Activated T-cell treated with anti-CD3 and anti-CD28 coated beads for 24 hours (primary cell): ENCODE results near the gene RHOT2.

Source experiments
- DNase-seq: peaks from one replicate; pipeline ENCODE4 v3.0.0-alpha.2; 2020; ENCODE audit warnings: low read depth

Gene RHOT2

DNA sequence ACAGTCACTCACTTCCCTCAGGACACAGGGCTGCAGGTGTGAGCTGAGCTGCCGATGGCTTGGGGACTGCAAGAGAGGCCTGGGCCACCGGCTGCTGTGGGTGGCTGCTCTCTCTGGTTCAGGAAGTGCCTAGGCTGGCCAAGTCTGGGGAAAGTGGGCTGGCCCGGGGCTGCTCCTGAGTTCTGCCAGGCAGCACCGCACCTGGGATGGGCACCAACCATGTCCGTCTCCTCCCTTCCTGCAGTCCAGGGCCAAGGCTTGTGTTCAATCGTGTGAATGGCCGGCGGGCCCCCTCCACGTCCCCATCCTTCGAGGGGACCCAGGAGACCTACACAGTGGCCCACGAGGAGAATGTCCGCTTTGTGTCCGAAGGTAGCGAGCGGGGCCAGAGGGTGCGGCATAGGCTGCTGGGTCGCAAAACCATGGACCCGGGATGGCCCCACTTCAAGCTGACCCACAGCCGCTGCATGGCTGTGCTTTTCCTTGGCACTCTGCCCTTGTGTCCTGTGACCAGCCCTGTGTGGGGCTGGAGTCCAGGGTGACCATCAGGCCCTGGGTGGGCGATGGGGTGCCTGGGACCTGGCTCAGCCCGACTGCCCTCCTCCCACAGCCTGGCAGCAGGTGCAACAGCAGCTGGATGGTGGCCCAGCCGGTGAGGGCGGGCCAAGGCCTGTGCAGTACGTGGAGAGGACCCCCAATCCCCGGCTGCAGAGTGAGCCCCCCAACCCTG lies 20.6 kb upstream of the RHOT2 start:
- no peak for DNase-seq

DNA sequence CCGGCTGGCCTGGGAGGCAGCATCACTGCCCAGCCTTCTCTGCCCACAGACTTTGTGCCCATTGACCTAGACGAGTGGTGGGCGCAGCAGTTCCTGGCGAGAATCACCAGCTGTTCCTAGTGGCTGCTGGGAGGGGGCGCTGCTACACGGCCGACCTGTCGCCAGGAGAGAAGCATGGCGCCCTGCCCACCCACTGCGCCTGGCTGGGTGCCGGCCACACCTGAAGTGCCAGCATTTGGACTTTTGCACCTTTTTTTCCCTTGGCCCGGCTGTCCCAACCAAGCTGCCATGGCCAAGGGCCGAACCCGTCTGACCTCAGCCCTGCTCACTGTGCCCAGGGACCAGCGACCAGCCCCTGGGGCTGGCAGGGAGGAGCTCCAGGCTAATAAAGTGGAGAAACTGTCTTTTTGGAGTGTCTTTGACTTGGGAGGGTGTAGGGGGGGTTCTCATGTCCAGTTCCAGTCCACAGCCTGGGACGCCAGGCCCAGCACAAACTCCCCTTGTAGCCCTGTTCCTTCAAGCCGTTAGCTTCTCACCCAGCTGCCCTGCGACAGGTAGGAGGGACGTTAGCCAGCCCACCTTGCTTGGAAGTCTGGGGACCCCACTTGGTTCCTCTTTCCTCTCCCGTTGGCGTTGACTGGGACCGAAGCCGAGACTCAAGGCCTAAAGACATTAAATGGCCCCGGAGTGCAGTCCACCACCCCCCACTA lies 19.7 kb upstream of the RHOT2 start:
- DNase-seq = no peak

DNA sequence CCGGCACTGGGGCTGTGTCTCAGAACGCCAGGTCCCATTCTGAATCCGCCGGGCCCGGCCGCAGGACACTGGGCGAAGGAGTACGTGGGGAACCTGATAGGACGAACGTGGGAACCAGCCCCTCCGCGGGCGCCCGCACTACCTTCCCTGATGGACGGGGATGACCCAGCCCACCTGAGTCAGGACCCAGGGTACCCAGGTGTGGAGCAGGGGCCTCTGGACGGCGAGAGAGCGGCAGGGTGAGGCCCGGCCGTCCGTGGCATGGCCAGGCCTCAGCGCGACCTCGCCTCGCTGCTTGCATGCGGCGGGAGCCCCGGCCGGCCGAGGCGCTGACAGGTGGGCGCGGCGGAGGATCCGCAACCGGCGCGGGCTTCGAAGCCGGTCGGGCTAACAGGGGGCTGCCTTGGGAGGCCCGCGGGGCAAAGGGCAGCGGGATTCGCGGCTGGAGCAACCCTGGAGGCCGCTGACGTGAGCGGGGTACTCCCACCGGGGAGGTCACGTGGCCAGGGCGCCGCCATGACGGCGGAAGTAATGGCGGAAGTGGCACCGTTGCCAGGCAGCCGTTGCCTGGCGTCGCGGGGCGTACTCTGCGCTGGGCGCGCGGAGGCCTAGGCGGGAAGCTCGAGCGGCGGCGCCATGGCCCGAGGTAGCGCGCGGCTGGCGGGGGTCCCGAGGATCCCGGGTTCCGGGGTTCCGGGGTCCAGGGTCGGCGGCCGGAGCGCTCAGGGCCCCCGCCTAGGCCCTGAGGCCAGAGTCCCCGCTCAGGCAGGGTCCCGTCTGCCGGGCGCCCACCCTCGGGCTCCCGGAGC lies 18.9 kb upstream of the RHOT2 start, which contains the start of gene WDR90:
TSS of gene WDR90 (plus strand) at position 585 of the 809 bp plus-strand sequence. CDS start at position 637, 52 bp downstream.
- DNase-seq = peak; percentile 91

DNA sequence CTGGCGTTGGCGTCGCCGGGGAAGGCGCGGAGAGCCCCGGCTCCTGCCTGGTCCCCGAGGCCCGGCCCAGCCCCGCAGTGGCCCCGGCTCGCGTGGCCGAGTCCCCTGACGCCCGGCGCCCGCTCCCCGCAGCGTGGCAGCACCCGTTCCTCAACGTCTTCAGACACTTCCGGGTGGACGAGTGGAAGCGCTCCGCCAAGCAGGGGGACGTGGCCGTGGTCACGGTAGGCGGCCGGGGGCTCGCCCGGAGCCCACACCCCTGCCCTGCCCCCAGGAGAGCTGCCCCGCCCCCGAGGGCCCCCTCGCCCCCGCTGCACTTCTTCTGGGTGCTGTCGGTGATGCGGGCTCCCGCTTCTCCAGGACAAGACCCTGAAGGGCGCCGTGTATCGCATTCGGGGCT lies 18.3 kb upstream of the RHOT2 start:
- no peak for DNase-seq

DNA sequence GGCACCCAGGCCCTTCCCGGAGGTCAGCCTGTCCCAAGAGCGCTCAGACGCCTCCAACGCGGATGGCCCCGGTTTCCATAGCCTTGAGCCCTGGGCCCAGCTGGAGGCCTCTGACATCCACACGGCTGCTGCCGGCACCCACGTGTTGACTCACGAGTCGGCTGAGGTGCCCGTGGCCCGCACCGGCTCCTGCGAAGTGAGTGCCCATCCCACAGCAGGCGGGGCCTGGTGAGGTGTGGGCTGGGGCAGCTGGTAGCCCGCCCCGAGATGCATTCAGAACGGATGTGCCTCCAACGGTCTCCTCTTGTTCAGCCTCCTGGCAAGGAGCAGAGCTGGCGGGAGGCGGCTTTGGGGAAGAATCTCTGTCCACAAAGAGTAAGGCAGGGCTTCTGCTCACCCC lies 16.1 kb upstream of the RHOT2 start:
- DNase-seq = no peak

DNA sequence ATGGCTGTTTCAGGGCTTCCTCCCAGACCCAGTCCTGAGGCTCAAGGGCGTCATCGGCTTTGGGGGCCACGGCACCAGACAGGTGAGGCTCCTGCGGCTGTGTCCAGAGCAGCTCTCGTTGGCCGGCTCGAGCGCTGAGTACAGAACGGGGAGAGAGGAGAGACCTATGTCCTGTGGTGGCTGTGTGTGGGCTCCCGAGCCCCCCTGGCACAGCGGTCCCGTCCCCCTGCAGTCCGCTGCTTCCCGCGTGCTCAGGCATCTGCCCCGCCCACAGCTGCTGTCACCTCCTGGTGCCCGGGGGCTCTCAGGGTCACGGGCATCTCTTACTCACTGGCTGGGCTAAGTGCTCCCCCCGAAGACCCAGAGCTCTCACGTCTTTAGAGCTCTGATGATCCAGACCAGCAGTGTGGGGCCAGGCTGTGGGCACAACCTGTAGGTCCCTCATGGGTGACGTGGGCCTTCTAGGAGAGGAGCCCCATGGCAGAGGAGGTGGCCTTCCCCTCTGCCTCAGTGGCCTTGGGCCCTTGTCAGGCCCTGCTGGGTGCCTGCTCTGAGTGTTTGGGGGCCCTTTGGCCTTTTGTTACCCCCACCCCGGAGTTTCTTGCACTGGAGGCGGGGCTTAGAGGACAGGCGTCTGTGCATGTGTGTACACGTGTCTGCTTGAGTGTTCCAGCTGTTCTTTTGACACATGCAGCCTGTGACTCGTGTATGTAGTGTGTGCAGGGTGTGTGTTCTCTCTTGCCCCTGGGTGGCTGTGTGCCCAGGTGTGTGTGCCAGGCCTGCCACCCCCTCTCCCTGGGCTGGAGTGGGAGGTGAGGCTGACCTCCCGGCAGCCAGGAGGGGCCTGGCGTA lies 15.3 kb upstream of the RHOT2 start:
- DNase-seq = no peak

DNA sequence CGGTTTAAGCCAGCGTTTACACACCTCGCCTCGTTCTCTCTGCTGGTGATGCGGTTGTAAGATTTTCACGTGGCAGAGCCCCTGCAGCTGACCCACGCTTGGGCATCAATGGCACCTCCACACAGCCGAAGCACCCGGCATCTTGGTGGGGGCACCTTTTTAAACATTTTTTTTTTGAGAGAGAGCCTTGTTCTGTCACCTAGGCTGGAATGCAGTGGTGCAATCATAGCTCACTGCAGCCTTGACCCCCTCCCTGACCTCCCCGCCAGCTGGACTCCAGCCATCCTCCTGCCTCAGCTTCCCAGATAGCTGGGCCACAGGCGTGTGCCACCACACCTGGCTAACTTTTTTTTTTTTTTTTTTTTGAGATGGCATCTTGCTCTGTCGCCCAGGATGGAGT lies 13.9 kb upstream of the RHOT2 start:
- DNase-seq = no peak

DNA sequence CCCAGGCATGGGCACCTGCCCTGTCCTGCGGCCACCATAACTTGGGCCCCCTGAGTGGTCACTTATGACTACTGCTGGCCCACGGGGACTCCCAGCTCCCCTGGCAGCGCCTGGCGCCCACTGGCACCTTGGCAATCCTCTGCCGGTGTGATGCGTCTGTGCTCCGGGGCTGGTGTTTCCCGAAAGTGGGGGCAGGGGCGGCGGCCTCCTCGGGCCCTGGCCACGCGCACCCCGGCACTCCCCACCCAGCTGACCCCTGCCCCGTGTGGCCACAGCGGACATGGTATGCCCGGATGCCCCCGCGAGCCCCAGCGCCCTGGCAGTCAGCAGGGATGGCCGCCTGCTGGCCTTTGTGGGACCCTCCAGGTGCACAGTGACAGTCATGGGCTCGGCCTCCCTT lies 10.4 kb upstream of the RHOT2 start:
- no peak for DNase-seq

DNA sequence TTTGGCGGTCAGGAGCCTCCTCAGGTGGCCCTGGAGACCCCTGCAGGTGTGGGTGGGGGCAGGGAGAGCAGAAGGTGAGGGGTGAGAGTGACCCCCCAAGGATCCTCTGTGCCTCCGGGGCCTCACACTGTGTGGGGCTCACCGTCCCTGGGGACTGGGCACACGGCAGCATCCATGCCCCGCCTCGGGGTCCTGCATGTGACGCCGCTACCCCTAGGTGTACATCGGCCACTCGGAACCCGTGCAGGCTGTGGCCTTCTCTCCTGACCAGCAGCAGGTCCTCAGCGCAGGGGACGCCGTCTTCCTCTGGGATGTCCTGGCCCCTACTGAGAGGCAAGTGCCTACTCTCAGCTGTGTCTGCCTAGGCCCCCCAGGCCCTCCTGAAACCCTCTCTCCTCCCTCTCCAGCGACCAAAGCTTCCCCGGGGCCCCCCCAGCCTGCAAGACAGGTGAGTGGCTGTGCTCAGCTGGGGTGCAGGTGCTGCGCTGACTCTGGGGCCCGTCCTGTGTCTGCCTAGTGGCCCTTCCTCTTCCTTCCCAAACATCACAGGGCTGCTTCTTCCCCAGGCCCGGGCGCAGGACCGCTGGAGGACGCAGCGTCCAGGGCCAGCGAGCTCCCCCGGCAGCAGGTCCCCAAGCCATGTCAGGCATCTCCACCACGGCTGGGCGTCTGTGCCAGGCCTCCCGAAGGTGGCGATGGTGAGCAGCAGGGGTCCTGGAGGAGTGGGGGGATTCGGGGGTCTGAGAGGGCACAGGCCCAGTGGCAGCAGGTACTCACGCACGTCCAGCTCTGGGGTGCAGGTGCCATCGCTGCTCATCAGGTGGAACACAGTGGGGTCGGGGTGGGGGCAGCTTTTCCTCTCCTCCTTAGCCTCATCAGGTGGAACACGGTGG lies 9.0 kb upstream of the RHOT2 start:
- DNase-seq = no peak

DNA sequence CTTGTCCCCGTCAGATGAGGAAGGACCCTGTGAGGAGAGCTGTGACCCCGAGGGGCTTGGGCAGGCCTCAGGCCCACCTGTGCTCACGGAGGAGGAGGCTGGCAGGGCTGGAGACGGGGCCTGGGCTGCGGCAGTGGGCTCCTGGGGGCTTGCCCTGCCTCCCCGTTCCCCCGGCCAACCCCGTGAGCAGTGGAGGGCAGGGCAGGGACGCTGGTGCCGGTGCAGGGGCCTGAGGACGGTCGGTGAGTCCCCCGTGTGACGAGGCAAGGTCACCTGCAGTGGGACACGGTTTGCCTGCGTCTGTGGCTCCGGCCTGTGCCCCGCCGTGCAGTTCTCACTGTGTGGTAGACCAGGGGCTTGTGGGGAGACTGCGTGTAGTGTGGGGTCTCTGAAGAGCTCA lies 8.3 kb upstream of the RHOT2 start:
- no peak for DNase-seq

DNA sequence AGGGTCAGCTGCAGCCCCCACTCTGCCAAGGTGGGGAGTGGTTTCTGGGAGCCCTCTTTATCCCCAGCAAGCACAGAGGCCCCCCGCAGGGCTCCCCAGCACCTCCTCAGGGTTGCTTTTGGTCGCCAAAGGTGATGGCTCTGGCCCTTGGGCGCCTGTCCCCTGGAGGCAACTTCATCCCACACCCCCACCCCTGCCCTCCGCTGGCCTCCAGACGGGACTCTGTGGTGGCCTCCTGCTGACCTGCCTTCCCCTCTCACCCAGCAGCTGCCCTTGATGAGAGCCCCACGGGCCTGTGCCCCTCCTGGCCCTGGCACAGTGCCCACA lies 7.8 kb upstream of the RHOT2 start:
- no peak for DNase-seq

DNA sequence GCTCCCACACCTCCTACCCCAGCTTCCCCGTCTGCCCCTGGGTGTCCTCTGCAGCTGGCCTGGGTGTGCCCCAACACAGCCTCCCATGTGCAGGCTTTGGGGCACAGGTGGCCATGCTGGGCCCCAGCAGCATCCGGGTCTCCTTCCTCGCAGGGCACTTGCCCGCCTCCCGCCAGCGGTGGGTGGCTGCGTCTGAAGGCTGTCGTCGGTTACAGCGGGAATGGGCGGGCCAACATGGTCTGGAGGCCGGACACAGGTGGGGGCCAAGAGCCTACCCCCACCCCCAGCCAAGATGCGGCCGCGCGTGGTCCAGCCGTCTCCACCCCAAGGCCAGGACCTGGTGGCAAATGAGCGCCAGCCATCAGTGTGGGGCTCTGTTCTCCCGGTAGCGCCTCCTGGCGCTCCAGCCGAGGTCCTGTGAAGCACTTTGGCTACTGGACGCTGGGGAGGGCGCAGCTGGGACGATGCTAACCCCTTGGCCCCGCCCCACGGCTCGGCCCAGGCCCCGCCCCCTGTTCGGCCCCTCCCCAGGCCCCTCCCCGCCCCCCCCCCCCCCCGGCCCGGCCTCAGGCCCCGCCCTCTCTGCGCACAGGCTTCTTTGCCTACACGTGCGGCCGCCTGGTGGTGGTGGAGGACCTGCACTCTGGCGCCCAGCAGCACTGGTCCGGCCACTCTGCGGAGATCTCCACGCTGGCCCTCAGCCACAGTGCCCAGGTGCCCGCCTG lies 7.3 kb upstream of the RHOT2 start:
- no peak for DNase-seq

DNA sequence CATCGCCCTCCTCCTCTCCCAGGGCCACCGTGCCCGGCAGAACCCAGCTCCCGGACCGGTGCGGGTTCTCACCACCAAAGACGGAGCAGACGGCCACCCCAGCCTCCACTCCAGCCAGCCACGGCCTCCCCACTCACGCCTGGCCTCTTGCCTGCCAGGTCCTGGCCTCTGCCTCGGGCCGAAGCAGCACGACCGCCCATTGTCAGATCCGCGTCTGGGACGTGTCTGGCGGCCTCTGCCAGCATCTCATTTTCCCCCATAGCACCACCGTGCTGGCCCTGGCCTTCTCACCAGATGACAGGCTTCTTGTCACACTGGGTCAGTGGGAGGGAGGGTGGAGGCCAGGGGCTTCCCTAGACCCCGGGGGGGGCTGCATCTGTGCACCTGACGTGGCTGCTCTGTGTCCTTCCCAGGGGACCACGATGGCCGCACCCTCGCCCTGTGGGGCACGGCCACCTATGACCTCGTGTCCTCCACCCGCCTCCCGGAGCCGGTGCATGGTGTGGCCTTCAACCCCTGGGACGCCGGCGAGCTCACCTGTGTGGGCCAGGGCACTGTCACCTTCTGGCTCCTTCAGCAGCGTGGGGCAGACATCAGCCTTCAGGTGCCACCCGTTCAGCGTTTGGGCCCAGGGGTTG lies 6.6 kb upstream of the RHOT2 start:
- DNase-seq = no peak

DNA sequence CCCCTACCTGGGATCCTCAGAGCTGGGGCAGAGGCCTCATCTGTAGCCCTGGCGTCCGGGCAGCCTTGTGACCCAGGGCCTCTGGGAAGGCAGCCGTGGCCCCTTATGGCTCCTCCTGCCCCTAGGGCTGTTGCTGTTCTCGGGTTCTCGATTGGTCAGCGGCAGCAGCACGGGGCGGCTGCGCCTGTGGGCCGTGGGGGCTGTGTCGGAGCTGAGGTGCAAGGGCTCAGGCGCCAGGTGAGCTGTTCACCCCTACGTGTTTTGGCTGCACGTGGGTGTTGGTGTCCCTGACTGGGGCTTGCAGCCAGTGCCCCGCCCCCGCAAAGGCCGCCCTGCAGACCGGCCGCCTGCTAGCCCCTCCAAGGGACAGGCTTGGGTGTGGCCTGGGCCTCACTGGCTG lies 5.8 kb upstream of the RHOT2 start:
- DNase-seq = no peak

DNA sequence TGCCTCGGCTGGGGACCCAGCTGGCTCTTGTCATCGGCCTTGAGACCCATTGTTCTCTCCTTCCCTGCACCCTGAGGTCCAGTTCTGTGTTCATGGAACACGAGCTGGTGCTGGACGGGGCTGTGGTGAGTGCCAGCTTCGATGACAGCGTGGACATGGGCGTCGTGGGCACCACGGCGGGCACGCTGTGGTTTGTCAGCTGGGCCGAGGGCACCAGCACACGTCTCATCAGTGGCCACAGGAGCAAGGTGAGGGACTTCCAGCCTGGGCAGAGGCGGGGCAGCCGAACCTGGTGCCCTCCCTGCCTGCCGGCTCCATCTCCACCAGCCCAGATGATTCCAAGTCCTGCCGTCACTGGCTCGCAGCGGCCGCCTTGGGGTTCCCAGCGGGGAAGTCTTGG lies 5.3 kb upstream of the RHOT2 start:
- no peak for DNase-seq

DNA sequence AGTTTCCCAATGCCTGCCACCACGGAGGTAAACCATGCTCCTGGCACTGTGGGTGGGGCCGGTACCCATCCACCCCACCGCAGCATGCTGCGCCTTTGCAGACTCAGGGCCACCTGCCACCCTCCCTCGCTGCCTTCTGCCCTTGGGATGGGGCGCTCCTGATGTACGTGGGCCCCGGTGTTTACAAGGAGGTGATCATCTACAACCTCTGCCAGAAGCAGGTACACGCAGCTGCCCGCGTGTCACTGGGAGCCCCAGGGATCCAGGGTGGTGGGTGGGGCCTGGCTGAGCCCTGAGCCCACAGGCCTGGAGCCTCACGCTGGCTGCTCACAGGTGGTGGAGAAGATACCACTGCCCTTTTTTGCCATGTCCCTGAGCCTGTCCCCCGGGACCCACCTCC lies 1.4 kb upstream of the RHOT2 start:
- DNase-seq = no peak

DNA sequence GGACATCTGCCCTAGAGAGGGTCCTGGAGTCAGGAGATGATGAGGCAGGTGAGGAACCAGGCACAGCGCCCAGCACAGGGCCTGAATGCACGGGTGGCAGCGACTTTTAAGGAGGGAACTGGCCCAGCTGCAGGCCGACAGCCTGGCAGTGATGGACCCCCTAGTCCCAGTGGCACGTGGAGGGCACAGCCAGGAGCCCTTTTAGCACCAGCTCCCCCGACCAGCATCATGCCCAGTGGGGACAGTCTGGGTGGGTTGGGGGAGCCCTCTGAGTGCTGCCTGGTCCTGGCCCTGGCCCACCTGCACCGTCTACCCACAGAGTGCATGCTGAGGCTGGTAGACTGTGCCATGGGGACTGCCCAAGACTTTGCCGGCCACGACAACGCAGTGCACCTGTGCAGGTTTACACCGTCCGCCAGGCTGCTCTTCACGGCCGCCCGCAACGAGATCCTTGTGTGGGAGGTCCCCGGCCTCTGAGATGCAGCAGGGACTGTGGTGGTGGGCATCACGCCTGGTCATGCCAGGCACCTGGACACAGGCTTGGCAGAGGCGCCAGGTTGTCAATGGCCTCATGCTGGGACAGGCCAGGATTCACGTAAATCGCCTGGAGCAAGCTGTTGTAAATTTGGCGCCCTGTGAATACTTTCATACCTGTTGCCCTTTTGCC lies 686 bp upstream of the RHOT2 start:
- no peak for DNase-seq

DNA sequence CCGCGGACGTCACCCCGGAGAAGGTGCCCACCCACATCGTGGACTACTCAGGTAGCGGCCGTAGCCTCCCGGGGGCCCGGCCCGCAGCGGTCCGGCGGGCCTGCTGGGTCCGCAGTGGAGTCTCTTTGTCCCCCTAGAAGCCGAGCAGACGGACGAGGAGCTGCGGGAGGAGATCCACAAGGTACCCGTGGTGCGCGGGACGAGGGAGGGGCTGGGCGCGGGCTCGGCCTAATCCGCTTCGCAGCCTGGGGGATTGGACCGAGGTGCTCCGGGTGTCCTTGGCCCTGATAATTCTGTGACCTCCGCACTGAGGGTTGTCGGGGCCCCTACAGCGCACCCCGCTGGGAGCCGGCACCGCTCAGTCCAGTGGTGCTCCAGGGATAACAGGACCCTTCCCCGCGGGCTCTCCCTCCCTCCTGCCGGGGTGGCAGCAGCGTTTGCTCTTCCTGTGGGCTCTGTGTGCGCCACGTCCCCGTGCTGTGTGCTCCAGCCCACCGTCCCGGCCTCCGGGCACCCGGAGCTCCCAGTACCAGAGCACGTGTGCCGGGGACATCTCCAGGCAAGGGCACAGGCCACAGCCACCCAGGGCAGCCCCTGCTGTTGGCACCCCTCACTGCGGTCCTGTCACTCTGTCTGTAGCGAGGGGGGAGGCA lies 713 bp downstream of the RHOT2 start:
- DNase-seq = no peak

DNA sequence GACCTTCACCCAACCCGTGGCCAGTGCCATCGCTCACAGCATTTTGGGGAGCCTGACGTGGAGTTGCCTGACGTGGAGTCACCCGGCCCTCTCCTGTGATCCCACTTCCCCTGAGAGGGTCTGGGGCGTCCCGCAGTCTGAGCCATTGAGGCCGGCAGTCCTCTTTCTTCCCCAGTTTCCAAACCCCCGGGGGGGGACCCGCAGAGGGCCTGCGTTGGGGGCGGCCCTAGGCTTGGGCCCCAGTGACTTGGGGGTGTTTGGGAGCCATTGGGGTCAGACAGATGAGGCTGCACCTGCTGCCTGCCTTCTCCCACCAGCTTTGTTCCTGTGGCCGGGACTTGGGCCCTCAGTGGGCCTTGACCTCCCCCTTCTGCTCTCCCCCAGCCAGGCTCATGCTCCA lies 1.7 kb downstream of the RHOT2 start:
- DNase-seq = no peak
